Activated naive CD8-positive, alpha-beta T cell treated with anti-CD3 and anti-CD28 coated beads, Interleukin-2, amount 50 U/mL, for 24 hours (primary cell): ENCODE results near the gene CCDC86.

Experiments used
- ATAC-seq: fragments of 150-1000 bp; cut with Tn5 transposase; one replicate; pipeline ENCODE4 v1.10.0; 2021
- DNase-seq: peaks from one replicate; pipeline ENCODE4 v3.0.0; 2021
- H3K27ac Mint-ChIP-seq: one replicate; pipeline ENCODE4 v1.8.0; 2021; ENCODE audit warnings: mild to moderate bottlenecking, mixed read lengths
- H3K27me3 Mint-ChIP-seq: one replicate; pipeline ENCODE4 v1.8.0; 2021; ENCODE audit warnings: mixed read lengths
- H3K36me3 Mint-ChIP-seq: one replicate; pipeline ENCODE4 v1.8.0; 2021; ENCODE audit warnings: low read depth, mixed read lengths
- H3K4me1 Mint-ChIP-seq: one replicate; pipeline ENCODE4 v1.8.0; 2021; ENCODE audit warnings: mixed read lengths
- H3K4me3 Mint-ChIP-seq: one replicate; pipeline ENCODE4 v1.8.0; 2021; ENCODE audit warnings: mild to moderate bottlenecking, moderate library complexity, mixed read lengths
- H3K9me3 Mint-ChIP-seq: one replicate; pipeline ENCODE4 v1.8.0; 2021; ENCODE audit warnings: mixed read lengths

CCDC86 gene

DNA sequence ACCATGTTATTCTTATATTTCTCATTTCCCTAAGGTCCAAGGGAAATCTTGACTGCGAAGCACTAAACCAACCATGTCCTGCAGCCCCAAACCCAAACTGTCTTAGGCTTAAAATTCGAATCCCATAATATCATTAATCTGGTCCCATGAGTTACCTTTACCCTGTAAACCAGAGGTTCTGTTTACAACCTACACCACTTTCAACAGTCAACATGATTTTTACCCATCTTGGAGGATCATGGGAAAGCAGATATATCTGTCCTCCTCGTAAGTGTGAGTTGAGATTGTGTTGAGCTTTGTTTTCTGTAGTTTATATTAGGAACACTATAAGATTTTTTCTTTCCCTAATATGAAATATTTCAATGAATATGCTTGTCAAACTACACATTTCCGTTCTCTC lies 58.1 kb downstream of the CCDC86 start:
- Mint-ChIP-seq H3K27ac (peak overlapping the region; percentile 29), H3K27me3 (no peaks in the 10 kb centered on the region), H3K4me3 (no peak overlapping the region), H3K9me3 (no peaks in the 10 kb centered on the region), H3K4me1 (peaks cover 23% of the 10 kb centered on the region), H3K36me3 (peaks cover 70% of the 10 kb centered on the region)
- no peak for DNase-seq
- ATAC-seq: no peak
